ENCODE results near the gene PDZRN3. TPM values are rescaled to one million over a fixed set of nuclear protein-coding genes. Genes with fewer than 3 reads are reported as not detected.

Gene PDZRN3
- total RNA-seq, 1 donor from 2014 or later: not detected

- no peak for DNase-seq
- Mint-ChIP-seq H3K27me3 (no peaks in the 10 kb centered on the region), H3K36me3 (ENCODE audit: low read depth) (no peaks in the 10 kb centered on the region), H3K27ac (no peak overlapping the region), H3K4me1 (no peaks in the 10 kb centered on the region), H3K4me3 (no peak overlapping the region), H3K9me3 (no peaks in the 10 kb centered on the region)
- intact Hi-C loops (cut with micrococcal nuclease): no loop called here
Observed at GRCh38 chr3:73411993-73412392, 212.7 kb downstream of the PDZRN3 start.

GRCh38 chr3:73411545-73411944 is 213.2 kb downstream of the PDZRN3 start:
- Mint-ChIP-seq H3K36me3 (ENCODE audit: low read depth) (no peaks in the 10 kb centered on the region), H3K4me3 (no peak overlapping the region), H3K27me3 (no peaks in the 10 kb centered on the region)

DNA sequence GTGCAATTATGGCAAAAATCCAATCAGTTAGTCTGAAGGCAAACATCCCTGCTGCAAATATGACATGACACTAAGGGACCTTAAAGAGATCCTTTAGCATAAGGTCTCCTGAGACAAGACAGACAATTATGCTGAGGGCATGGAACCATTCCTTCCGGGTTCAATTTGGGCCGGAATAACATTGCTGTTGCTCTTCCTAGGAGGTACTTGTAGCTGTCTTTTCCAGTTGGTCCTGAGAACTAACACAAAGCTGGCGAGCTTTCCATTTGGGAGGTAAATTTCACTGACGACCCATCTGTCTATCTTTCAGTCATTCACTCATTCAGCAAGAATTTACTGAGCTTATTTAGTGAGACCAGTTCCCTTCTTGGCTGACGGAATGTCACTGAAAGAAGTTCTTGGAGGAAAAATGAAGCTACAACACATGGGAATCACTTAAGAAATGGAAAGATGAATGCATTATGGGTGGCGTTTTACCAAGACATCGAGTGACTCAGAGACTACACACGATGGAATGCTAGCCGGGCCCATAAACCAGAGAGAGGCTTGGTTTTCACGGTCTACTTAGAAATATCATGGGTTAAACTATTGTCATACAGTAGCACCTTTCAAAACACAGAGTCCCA is 215.5 kb downstream of the PDZRN3 start:
- Mint-ChIP-seq H3K36me3 (ENCODE audit: low read depth) (no peaks in the 10 kb centered on the region), H3K4me1 (no peaks in the 10 kb centered on the region)

More at GRCh38 chr3:73411545-73411944, 213.2 kb downstream of the PDZRN3 start:
- H3K4me1 Mint-ChIP-seq: no peaks in the 10 kb centered on the region
- H3K9me3 Mint-ChIP-seq: no peaks in the 10 kb centered on the region
- intact Hi-C loops (cut with micrococcal nuclease): no loop called here
- no peak overlapping the region for H3K27ac Mint-ChIP-seq
- DNase-seq: no peak

DNA sequence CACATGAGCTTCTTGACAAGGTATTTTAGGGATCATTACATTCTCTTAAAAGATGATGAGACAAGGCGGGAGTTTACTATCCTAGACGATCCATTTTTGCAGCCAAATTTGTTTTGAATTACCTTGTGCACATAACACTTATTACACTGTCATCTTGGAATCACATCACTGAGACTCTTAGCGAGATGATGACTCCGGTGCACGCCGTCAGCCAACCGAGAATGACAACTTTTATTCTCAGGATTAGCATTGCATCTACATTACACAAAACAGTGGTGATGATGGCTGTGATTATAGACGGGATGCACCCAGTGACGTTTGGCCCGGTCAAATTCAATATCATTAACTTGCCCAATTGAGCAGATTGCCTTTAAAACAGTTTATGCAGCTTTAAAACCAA is 216.1 kb downstream of the PDZRN3 start:
- no peak overlapping the region for H3K4me3 Mint-ChIP-seq
- H3K4me1 Mint-ChIP-seq: no peaks in the 10 kb centered on the region
- H3K27ac Mint-ChIP-seq: no peak overlapping the region
- no peak for DNase-seq
- H3K9me3 Mint-ChIP-seq: no peaks in the 10 kb centered on the region
- no peaks in the 10 kb centered on the region for H3K27me3 Mint-ChIP-seq
- H3K36me3 Mint-ChIP-seq (ENCODE audit: low read depth): no peaks in the 10 kb centered on the region
- intact Hi-C loops (cut with micrococcal nuclease): no loop called here

More for the DNA sequence above, 215.5 kb downstream of the PDZRN3 start:
- no peaks in the 10 kb centered on the region for H3K27me3 Mint-ChIP-seq
- intact Hi-C loops (cut with micrococcal nuclease): no loop called here
- no peak overlapping the region for H3K4me3 Mint-ChIP-seq
- no peak overlapping the region for H3K27ac Mint-ChIP-seq
- no peaks in the 10 kb centered on the region for H3K9me3 Mint-ChIP-seq
- no peak for DNase-seq

DNA sequence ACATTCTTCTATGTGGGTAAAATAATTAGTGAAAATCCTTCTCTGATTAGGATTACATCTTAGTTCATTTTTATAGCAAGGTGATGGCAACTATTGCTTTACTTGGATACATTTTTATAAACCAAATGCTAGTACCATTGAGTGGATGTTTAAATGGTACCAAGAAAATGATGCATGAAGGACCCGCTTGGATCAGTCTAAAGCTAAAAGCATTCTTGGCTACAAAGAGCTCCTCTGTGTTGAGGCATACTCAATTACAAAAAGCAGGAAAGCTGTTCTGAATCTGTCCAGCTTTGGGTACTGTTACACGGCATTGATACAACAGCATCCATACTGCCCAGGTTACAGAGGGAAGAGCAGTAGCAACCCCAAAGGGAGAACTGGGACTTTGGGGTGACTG is 217.2 kb downstream of the PDZRN3 start:
- DNase-seq: no peak
- Mint-ChIP-seq H3K27ac (no peak overlapping the region), H3K4me1 (no peaks in the 10 kb centered on the region), H3K4me3 (no peak overlapping the region), H3K9me3 (no peaks in the 10 kb centered on the region), H3K27me3 (no peaks in the 10 kb centered on the region), H3K36me3 (ENCODE audit: low read depth) (no peaks in the 10 kb centered on the region)
- intact Hi-C loops (cut with micrococcal nuclease): no loop called here

DNA sequence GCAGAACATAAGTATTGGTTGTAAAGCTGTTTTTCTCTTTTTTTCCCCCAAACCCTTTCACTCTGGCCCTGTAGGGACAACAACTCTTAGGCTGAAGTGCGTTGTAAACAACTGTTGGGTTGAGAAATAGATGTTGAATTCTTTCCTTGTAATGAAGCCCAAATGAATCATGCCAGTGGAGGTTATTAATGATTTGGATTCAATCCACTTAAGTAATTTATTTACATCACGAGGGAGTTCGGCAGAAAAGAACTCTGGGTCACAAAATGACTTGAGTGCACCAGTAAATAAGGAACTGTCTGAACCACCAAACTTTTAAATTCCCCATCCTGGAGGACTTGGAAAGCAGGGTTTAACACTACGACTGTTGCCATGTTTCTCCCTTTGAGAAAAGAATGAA is 218.9 kb downstream of the PDZRN3 start:
- Mint-ChIP-seq H3K4me1 (no peaks in the 10 kb centered on the region), H3K27ac (no peak overlapping the region), H3K9me3 (no peaks in the 10 kb centered on the region), H3K27me3 (no peaks in the 10 kb centered on the region), H3K36me3 (ENCODE audit: low read depth) (no peaks in the 10 kb centered on the region), H3K4me3 (no peak overlapping the region)
- intact Hi-C loops (cut with micrococcal nuclease): no loop called here
- no peak for DNase-seq

DNA sequence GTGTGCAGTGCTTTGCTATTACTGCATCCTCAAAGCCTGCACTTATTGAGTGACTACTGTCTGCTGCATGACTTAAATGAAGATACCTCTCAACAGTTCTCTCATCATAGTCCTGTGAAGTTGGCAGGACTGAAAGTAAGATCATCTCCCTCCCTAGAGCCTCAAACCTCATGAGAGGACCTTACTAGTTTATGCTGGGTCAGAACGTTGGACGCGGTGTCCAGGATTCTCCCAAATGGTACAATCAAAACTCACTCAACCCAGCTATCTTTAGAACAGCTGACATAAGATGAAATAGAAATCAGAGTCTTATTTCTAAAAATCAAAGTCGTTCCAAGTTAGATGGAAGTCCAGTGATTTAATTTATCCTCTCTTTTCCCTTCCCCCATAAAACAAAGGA is 219.7 kb downstream of the PDZRN3 start:
- Mint-ChIP-seq H3K27ac (no peak overlapping the region), H3K27me3 (no peaks in the 10 kb centered on the region), H3K36me3 (ENCODE audit: low read depth) (no peaks in the 10 kb centered on the region), H3K9me3 (no peaks in the 10 kb centered on the region), H3K4me3 (no peak overlapping the region), H3K4me1 (no peaks in the 10 kb centered on the region)
- intact Hi-C loops (cut with micrococcal nuclease): no loop called here
- DNase-seq: no peak

DNA sequence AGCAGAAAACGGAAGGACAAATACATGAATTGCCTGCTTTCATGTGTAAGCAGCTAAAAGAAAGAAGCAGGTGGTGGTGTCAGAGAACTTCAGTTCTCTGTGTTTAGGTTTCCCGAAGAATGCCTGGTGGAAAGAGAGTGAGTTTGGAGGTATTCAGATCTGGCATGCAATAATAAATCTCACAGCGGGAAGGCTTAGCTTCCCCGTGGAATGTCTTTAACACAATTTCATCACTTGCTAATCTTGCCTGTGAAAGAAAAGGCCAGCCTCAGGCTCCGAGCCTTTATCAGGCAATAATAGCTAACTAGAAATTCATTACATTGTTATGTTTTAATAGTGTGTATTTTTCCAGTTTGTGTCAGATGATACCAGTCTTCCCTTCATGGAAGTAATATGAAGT is 220.3 kb downstream of the PDZRN3 start:
- no peaks in the 10 kb centered on the region for H3K9me3 Mint-ChIP-seq
- DNase-seq: no peak
- H3K27ac Mint-ChIP-seq: no peak overlapping the region
- intact Hi-C loops (cut with micrococcal nuclease): no loop called here
- H3K27me3 Mint-ChIP-seq: no peaks in the 10 kb centered on the region
- no peaks in the 10 kb centered on the region for H3K4me1 Mint-ChIP-seq
- H3K36me3 Mint-ChIP-seq (ENCODE audit: low read depth): no peaks in the 10 kb centered on the region
- no peak overlapping the region for H3K4me3 Mint-ChIP-seq

DNA sequence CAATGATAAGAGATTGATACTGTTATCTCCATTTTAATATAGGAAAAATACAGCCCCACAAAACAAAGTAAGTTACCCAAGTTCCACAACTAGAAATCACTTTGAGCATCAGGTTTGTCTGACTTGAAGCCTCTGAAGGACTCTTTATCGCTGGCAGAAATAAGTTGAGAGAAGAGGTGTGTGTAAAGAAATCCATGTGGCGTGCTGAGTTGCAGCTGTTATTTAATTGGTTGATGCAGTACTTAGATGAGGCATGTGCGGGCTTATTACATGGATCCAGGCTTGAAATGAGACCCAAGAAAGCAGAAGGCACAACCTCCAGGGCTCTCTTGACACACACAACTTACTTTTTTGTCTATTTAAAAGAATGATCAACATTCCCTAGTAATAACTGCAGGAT is 221.3 kb downstream of the PDZRN3 start:
- DNase-seq: no peak
- H3K27ac Mint-ChIP-seq: no peak overlapping the region
- H3K27me3 Mint-ChIP-seq: no peaks in the 10 kb centered on the region
- no peaks in the 10 kb centered on the region for H3K4me1 Mint-ChIP-seq
- H3K9me3 Mint-ChIP-seq: no peaks in the 10 kb centered on the region
- intact Hi-C loops (cut with micrococcal nuclease): no loop called here
- no peaks in the 10 kb centered on the region for H3K36me3 Mint-ChIP-seq (ENCODE audit: low read depth)
- H3K4me3 Mint-ChIP-seq: no peak overlapping the region

DNA sequence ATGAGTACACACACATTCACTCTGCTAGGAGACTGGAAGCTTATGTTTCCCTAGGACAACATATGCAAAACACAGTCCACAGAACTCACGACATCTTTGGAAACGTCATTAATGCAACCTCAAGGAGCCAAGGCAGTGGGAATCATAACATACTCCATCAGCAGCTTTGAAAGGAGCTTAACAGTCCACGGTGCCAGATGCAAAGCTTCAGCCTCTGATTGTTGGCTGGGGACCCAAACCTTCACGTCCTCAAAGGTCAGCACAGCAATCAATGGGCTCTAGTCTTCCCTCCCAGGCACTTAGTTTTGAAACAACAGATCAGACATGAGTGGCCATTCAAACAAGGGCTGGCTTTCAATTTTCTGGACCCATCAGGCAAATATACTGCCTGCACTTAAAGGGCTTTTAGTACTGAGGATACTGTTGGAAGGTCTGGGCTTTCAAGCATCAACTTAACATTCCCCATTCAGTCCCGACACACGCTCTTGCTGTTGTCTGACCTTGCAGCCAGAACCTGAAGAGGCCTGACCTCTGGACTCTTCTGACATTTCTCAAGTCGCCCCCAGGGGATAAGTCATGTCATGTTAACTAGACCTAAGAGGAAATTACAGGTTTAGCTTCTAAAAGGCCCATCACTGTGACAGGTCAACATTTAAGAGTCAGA is 223.0 kb downstream of the PDZRN3 start:
- Mint-ChIP-seq H3K4me1 (no peaks in the 10 kb centered on the region), H3K27me3 (no peaks in the 10 kb centered on the region), H3K9me3 (no peaks in the 10 kb centered on the region), H3K27ac (no peak overlapping the region), H3K36me3 (ENCODE audit: low read depth) (no peaks in the 10 kb centered on the region), H3K4me3 (no peak overlapping the region)
- intact Hi-C loops (cut with micrococcal nuclease): no loop called here
- DNase-seq: no peak

DNA sequence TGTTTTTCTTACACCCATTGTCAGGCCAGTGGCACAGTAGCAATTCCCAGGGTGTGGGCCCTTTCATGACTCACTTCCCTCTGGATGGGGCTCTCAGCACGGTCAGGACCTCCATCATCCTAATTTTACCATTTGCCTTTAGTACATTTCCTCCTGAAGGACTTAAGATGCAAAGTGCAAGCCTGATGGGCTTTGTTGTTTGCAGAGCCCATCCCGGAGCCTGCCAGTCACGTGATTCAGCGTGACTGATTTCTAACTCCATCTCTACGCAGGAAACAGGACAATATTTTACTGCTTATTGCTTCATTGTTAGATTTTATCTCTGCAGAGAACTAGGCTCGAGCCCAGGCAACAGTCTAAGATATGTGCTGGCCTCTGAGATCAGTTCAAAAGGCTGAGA is 223.7 kb downstream of the PDZRN3 start:
- Mint-ChIP-seq H3K36me3 (ENCODE audit: low read depth) (no peaks in the 10 kb centered on the region), H3K4me3 (no peak overlapping the region), H3K9me3 (no peaks in the 10 kb centered on the region), H3K27me3 (no peaks in the 10 kb centered on the region), H3K4me1 (no peaks in the 10 kb centered on the region), H3K27ac (no peak overlapping the region)
- intact Hi-C loops (cut with micrococcal nuclease): no loop called here
- no peak for DNase-seq

DNA sequence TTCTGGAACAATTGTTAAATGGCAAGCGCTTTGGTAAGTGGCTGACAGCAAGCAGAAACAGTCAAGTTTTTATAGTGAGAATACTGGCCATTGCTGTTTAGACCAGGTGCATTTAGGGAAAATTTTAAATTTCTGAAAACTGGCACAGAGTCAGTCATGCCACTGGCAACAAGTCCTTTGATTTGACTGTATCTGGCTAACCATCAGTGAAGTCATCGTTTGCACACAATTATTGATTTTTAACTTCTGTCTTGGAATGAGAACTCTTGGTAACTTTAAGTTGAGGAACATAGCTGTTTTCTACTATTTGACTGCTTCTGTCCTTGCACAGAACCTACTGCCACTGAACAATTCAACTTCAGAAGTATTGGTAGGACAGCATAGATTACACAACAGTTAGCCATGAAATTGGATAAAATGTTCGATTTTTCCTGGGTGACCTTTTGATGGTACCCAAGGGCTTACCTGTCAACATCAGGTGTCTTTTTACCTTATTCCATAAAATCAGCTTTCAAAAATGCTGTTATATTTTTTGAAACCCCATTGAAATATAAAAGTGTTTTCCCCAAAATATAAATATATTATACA is 225.0 kb downstream of the PDZRN3 start:
- H3K27me3 Mint-ChIP-seq: no peaks in the 10 kb centered on the region
- H3K9me3 Mint-ChIP-seq: no peaks in the 10 kb centered on the region
- no peak for DNase-seq
- no peak overlapping the region for H3K4me3 Mint-ChIP-seq
- H3K36me3 Mint-ChIP-seq (ENCODE audit: low read depth): no peaks in the 10 kb centered on the region
- intact Hi-C loops (cut with micrococcal nuclease): no loop called here
- H3K4me1 Mint-ChIP-seq: no peaks in the 10 kb centered on the region
- no peak overlapping the region for H3K27ac Mint-ChIP-seq

GRCh38 chr3:73399106-73399505 is 225.6 kb downstream of the PDZRN3 start:
- H3K27ac Mint-ChIP-seq: no peak overlapping the region
- H3K36me3 Mint-ChIP-seq (ENCODE audit: low read depth): no peaks in the 10 kb centered on the region
- H3K27me3 Mint-ChIP-seq: no peaks in the 10 kb centered on the region
- DNase-seq: no peak
- no peaks in the 10 kb centered on the region for H3K9me3 Mint-ChIP-seq
- intact Hi-C loops (cut with micrococcal nuclease): no loop called here
- no peaks in the 10 kb centered on the region for H3K4me1 Mint-ChIP-seq
- H3K4me3 Mint-ChIP-seq: no peak overlapping the region

DNA sequence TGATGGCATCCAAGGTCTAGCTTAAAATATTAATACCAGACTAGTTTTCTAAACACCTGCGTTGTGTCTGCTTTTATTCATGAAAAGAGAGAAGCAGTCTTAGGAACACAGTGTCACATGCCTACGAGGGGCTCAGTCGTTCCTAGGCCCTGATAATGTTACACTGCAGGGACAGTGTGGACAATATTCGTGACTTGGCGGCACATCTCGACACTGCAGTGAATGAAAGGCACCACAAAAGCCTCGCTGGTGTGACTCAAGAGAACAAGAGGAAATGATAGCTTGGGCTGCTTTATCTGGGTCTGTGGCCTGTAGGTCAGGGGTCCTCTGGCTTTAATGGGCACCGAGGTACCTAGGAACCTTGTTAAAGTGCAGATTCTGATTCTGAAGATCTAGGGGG is 226.7 kb downstream of the PDZRN3 start:
- H3K4me3 Mint-ChIP-seq: no peak overlapping the region
- H3K27me3 Mint-ChIP-seq: no peaks in the 10 kb centered on the region
- H3K36me3 Mint-ChIP-seq (ENCODE audit: low read depth): no peaks in the 10 kb centered on the region
- no peak overlapping the region for H3K27ac Mint-ChIP-seq
- H3K4me1 Mint-ChIP-seq: no peaks in the 10 kb centered on the region
- intact Hi-C loops (cut with micrococcal nuclease): no loop called here
- DNase-seq: no peak
- H3K9me3 Mint-ChIP-seq: no peaks in the 10 kb centered on the region

DNA sequence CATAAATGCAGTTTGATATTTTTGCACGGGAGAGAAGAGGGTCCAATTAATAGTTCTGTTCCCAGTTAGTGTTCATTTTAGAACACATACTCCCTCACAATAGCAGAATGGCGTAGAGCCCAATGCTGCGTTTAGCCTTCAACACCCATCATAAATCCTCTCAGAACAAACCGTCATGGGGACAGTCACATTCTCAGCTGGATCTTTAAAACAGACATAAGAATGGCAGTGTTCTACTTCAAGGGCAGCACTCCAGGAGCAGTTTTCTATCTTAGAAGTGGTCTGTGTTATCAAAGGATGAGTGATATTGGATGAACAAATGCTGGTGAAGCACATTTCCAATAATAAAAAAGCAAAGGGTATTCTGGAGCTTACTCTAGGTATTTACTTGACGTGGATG is 230.5 kb downstream of the PDZRN3 start:
- H3K9me3 Mint-ChIP-seq: no peaks in the 10 kb centered on the region
- H3K27me3 Mint-ChIP-seq: no peaks in the 10 kb centered on the region
- H3K27ac Mint-ChIP-seq: no peak overlapping the region
- no peak for DNase-seq
- no peak overlapping the region for H3K4me3 Mint-ChIP-seq
- no peaks in the 10 kb centered on the region for H3K36me3 Mint-ChIP-seq (ENCODE audit: low read depth)
- H3K4me1 Mint-ChIP-seq: no peaks in the 10 kb centered on the region
- intact Hi-C loops (cut with micrococcal nuclease): no loop called here
